ENCODE results near the gene LMX1B.

The LMX1B gene

GRCh38 chr9:126692041-126692758 lies 78.5 kb downstream of the LMX1B start:
- TF ChIP-seq ZFX (IDR thresholded peaks at IDR 0.05) = no peak
- TF ChIP-seq CTCF (conservative IDR thresholded peaks at IDR 0.05) = no peak
- no peak overlapping the region for H3K27ac ChIP-seq

- TF ChIP-seq ZFX (IDR thresholded peaks at IDR 0.05) (no peak), CTCF (conservative IDR thresholded peaks at IDR 0.05) (no peak)
- no peak overlapping the region for H3K27ac ChIP-seq
These were observed 79.2 kb downstream of the LMX1B start for GRCh38 chr9:126692759-126693427.

- no peak overlapping the region for H3K27ac ChIP-seq
- TF ChIP-seq CTCF (conservative IDR thresholded peaks at IDR 0.05) (no peak), ZFX (IDR thresholded peaks at IDR 0.05) (no peak)
These were observed 79.8 kb downstream of the LMX1B start for GRCh38 chr9:126693428-126693944.

GRCh38 chr9:126694206-126695081 lies 80.7 kb downstream of the LMX1B start:
- H3K27ac ChIP-seq = no peak overlapping the region
- TF ChIP-seq CTCF (conservative IDR thresholded peaks at IDR 0.05) (no peak), ZFX (IDR thresholded peaks at IDR 0.05) (no peak)

GRCh38 chr9:126695186-126695585 lies 81.5 kb downstream of the LMX1B start:
- TF ChIP-seq CTCF (conservative IDR thresholded peaks at IDR 0.05) (no peak), ZFX (IDR thresholded peaks at IDR 0.05) (no peak)
- no peak overlapping the region for H3K27ac ChIP-seq

- no peak for TF ChIP-seq CTCF (conservative IDR thresholded peaks at IDR 0.05)
- TF ChIP-seq ZFX (IDR thresholded peaks at IDR 0.05) = no peak
- H3K27ac ChIP-seq = no peak overlapping the region
These were observed 82.1 kb downstream of the LMX1B start for GRCh38 chr9:126695701-126696400.

Measured in C4-2B (cell line).